ENCODE measurements around the gene BABAM1.
"Not testable (repeated sequence)": the region's sequence is repeated elsewhere in the genome, so short reads cannot be mapped to it uniquely, and the experiment has no call there.

Gene BABAM1

DNA sequence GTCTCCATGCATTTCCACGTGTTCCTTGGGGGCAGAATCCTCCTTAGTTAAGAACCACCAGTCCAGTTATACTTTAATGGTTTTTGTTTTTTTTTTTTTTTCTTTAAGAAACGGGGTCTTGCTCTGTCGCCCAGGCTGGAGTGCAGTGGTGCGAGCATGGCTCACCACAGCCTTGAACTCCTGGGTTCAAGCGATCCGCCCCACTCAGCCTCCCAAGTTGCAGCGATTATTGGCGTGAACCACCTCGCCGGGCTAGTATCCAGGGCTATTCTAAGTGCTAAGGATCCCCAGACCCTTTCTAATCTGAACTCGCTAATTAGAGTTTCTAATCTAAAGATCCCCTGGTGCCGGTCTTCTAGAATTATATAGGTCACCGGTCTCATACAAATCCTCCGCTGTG lies 26.4 kb downstream of the BABAM1 start:
- Histone ChIP-seq H3K27me3 (ENCODE audit: control insufficient read depth, insufficient read depth, low read length) (no peaks in the 10 kb centered on the region), H3K4me3 (ENCODE audit: low read depth, low read length) (peak overlapping the region; percentile 67), H3K9me3 (ENCODE audit: control insufficient read depth, insufficient read depth, low read depth, low read length) (peaks cover 4% of the 10 kb centered on the region; the same call in 1 of the 2 replicates), H3K4me1 (ENCODE audit: control insufficient read depth, insufficient read depth, low read length) (peaks cover 11% of the 10 kb centered on the region), H3K27ac (ENCODE audit: low read depth, low read length) (no peak overlapping the region), H3K9ac (ENCODE audit: low read length) (no peak overlapping the region), H3K36me3 (ENCODE audit: control insufficient read depth, insufficient read depth, low read length) (peaks cover 12% of the 10 kb centered on the region)

- H3K27ac ChIP-seq (ENCODE audit: low read depth, low read length): no peak overlapping the region
- peaks cover 4% of the 10 kb centered on the region; the same call in 1 of the 2 replicates for H3K9me3 ChIP-seq (ENCODE audit: control insufficient read depth, insufficient read depth, low read depth, low read length)
- peak overlapping the region; percentile 29 for H3K9ac ChIP-seq (ENCODE audit: low read length)
- no peaks in the 10 kb centered on the region for H3K27me3 ChIP-seq (ENCODE audit: control insufficient read depth, insufficient read depth, low read length)
- peaks cover 16% of the 10 kb centered on the region for H3K36me3 ChIP-seq (ENCODE audit: control insufficient read depth, insufficient read depth, low read length)
- H3K4me3 ChIP-seq (ENCODE audit: low read depth, low read length): peak overlapping the region; percentile 67
- H3K4me1 ChIP-seq (ENCODE audit: control insufficient read depth, insufficient read depth, low read length): peaks cover 11% of the 10 kb centered on the region
These were observed 27.0 kb downstream of the BABAM1 start for GRCh38 chr19:17294051-17294891.

GRCh38 chr19:17295551-17295950 lies 28.3 kb downstream of the BABAM1 start:
- H3K9ac ChIP-seq (ENCODE audit: low read length); H3K4me3 ChIP-seq (ENCODE audit: low read depth, low read length); H3K9me3 ChIP-seq (ENCODE audit: control insufficient read depth, insufficient read depth, low read depth, low read length); H3K27me3 ChIP-seq (ENCODE audit: control insufficient read depth, insufficient read depth, low read length); H3K27ac ChIP-seq (ENCODE audit: low read depth, low read length): not testable (repeated sequence)
- Histone ChIP-seq H3K36me3 (ENCODE audit: control insufficient read depth, insufficient read depth, low read length) (peaks cover 19% of the 10 kb centered on the region), H3K4me1 (ENCODE audit: control insufficient read depth, insufficient read depth, low read length) (peaks cover 11% of the 10 kb centered on the region)

DNA sequence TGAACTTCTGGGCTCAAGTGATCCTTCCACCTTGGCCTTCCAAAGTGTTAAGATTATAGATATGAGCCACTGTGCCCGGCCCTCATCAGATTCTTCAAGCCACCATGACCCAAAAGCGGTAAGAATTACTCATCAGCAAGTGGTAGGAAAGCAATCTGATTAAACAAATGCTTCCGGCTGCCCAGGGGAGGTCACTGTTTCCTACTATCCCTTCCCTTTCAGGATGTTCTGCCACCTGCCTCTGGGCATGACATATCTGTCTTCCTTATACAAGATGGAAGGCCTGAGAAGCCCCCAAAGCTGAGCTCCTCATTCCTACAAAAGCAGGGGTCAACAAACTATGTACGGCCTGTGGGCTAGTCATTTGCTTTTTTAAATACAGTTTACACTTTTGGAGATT lies 29.0 kb downstream of the BABAM1 start:
- Histone ChIP-seq H3K9ac (ENCODE audit: low read length) (no peak overlapping the region), H3K27me3 (ENCODE audit: control insufficient read depth, insufficient read depth, low read length) (no peaks in the 10 kb centered on the region), H3K4me3 (ENCODE audit: low read depth, low read length) (no peak overlapping the region), H3K4me1 (ENCODE audit: control insufficient read depth, insufficient read depth, low read length) (peaks cover 11% of the 10 kb centered on the region), H3K27ac (ENCODE audit: low read depth, low read length) (no peak overlapping the region), H3K36me3 (ENCODE audit: control insufficient read depth, insufficient read depth, low read length) (peaks cover 20% of the 10 kb centered on the region), H3K9me3 (ENCODE audit: control insufficient read depth, insufficient read depth, low read depth, low read length) (peaks cover 4% of the 10 kb centered on the region; the same call in 1 of the 2 replicates)

- Histone ChIP-seq H3K36me3 (ENCODE audit: control insufficient read depth, insufficient read depth, low read length) (peaks cover 23% of the 10 kb centered on the region), H3K9ac (ENCODE audit: low read length) (no peak overlapping the region), H3K27ac (ENCODE audit: low read depth, low read length) (no peak overlapping the region), H3K27me3 (ENCODE audit: control insufficient read depth, insufficient read depth, low read length) (no peaks in the 10 kb centered on the region), H3K9me3 (ENCODE audit: control insufficient read depth, insufficient read depth, low read depth, low read length) (peaks cover 4% of the 10 kb centered on the region; the same call in 1 of the 2 replicates), H3K4me1 (ENCODE audit: control insufficient read depth, insufficient read depth, low read length) (peaks cover 13% of the 10 kb centered on the region), H3K4me3 (ENCODE audit: low read depth, low read length) (no peak overlapping the region)
These were observed 29.7 kb downstream of the BABAM1 start for GRCh38 chr19:17296976-17297375.

DNA sequence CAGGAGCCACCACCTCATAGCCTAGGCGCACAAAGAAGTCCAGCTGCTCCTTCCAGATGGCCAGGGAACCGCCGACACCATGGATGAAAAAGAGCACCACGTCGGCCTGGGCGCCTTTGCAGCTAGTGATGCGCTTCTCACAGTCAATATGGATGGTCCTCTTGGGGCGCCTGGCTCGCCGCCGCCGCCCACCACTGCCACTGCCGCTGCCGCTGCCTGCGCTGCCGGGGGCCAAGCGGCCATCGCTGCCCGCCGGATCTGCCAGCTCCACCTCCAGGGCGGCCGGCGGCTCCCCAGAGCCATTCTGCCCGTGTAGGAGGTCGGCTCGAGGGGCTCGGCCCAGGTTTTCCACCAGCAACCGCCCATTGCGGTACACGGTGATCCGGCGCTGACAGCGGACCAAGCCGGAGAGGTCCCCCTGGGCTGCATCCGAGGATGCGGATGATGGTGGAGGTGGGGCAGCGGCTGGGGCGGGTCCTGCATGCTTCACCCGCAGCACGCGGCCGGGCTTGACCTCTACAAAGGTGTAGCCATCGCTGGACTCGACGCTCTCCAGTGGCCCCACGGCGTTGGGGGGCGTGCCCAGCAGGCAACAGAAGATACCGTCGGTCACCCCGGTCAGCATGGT lies 33.9 kb downstream of the BABAM1 start:
- H3K4me1 ChIP-seq (ENCODE audit: control insufficient read depth, insufficient read depth, low read length): peaks cover 27% of the 10 kb centered on the region
- no peak overlapping the region for H3K27ac ChIP-seq (ENCODE audit: low read depth, low read length)
- no peak overlapping the region for H3K4me3 ChIP-seq (ENCODE audit: low read depth, low read length)
- H3K27me3 ChIP-seq (ENCODE audit: control insufficient read depth, insufficient read depth, low read length): no peaks in the 10 kb centered on the region
- no peak overlapping the region for H3K9ac ChIP-seq (ENCODE audit: low read length)
- H3K36me3 ChIP-seq (ENCODE audit: control insufficient read depth, insufficient read depth, low read length): peaks cover 20% of the 10 kb centered on the region
- H3K9me3 ChIP-seq (ENCODE audit: control insufficient read depth, insufficient read depth, low read depth, low read length): peaks cover 4% of the 10 kb centered on the region; the same call in 1 of the 2 replicates

DNA sequence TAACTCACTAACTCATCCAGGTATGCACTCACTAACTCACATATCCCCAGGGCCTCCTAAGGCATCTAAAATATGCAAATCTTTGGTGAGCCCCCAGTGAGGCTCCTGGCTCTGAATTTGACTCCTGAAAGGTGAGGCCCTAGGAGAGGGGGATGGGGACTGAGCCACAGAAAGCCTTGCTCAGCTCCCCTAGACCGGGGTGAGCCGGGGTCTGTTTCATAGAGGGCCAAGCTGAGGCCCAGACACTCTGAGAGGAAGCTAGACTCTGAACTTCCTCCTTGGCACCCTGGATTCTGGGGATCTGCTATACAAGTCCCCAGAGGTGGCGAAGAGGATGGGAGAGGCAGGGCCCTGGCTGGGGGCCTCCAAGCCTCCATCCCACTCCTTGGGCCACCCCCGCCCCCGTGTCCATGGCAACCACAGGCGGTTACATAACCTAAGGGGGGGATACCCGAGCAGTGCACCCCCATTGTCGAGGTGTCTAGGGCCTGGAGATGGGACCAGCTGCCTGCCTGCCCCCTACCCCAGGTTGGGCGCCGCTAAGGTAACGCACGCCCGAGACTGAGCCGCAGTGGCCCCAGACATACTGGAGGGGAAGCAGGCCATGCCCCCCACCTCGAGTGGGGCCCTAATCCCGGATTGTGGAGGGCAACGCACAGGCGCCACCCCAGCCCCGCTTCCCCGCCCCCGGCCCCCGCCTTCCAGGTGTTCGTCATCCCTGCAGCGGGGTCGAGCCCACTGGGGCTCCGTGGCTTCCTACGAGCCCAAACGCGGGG lies 35.3 kb downstream of the BABAM1 start:
- Histone ChIP-seq H3K4me1 (ENCODE audit: control insufficient read depth, insufficient read depth, low read length) (peaks cover 32% of the 10 kb centered on the region), H3K9me3 (ENCODE audit: control insufficient read depth, insufficient read depth, low read depth, low read length) (peaks cover 4% of the 10 kb centered on the region; the same call in 1 of the 2 replicates), H3K4me3 (ENCODE audit: low read depth, low read length) (peak overlapping the region; percentile 64), H3K9ac (ENCODE audit: low read length) (peak overlapping the region; percentile 41), H3K27me3 (ENCODE audit: control insufficient read depth, insufficient read depth, low read length) (no peaks in the 10 kb centered on the region), H3K27ac (ENCODE audit: low read depth, low read length) (peak overlapping the region; percentile 37; the same call in 1 of the 2 replicates), H3K36me3 (ENCODE audit: control insufficient read depth, insufficient read depth, low read length) (peaks cover 16% of the 10 kb centered on the region)

DNA sequence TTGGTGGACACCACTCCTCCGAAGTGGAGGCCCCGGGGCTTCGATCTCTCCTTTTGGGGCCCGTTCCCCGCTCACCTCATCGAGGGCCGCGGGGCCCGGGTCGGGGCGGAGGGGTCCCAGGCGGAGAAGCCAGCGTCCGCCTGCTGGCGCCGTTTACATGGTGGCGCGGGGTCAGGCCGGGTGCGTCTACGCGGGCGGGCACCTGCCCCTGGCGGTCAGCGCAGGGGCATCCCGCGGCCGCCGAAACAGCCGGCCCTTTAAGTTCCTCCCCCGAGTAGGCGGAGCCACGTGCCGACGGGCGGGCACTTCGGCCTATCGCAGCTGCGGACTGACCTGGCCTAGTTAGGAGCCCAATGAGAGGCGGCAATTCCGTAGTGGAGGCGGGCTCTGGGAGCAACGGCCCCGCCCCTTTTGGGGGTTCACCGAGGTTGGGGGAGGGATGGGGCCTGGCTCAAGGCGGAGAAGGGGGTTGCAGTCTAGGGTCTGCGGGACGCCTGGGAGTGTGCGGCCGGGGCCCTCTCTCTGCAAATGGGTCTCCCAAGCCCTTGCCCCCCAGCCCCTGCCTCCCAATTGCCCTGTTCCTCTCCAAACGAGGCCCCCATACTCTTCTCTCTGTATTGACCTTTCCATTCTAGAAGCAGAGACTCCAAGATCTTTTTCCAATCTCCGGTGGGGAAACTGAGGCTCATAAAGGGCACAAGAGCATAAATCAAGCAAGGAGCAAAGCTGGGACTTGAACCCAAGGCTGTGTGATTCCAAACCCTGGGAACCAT lies 36.1 kb downstream of the BABAM1 start, which contains the start of gene ABHD8:
Gene ABHD8 (minus strand): TSS at position 259 of the 773 bp plus-strand sequence. CDS start 1,809 bp downstream, outside the sequence.
- Histone ChIP-seq H3K9me3 (ENCODE audit: control insufficient read depth, insufficient read depth, low read depth, low read length) (peaks cover under 1% of the 10 kb centered on the region; the same call in 1 of the 2 replicates), H3K36me3 (ENCODE audit: control insufficient read depth, insufficient read depth, low read length) (peaks cover 12% of the 10 kb centered on the region), H3K9ac (ENCODE audit: low read length) (peak within 1 kb of the TSS; percentile 41), H3K27ac (ENCODE audit: low read depth, low read length) (peak within 1 kb of the TSS; percentile 37; the same call in 1 of the 2 replicates), H3K27me3 (ENCODE audit: control insufficient read depth, insufficient read depth, low read length) (no peaks in the 10 kb centered on the region), H3K4me3 (ENCODE audit: low read depth, low read length) (peak within 1 kb of the TSS; percentile 64), H3K4me1 (ENCODE audit: control insufficient read depth, insufficient read depth, low read length) (peaks cover 32% of the 10 kb centered on the region)

- H3K36me3 ChIP-seq (ENCODE audit: control insufficient read depth, insufficient read depth, low read length): peaks cover 8% of the 10 kb centered on the region
- H3K9me3 ChIP-seq (ENCODE audit: control insufficient read depth, insufficient read depth, low read depth, low read length): no peaks in the 10 kb centered on the region
- 0 out of 2 replicates have a peak overlapping the region, but pooled peaks have one; percentile 64 for H3K4me3 ChIP-seq (ENCODE audit: low read depth, low read length)
- H3K27ac ChIP-seq (ENCODE audit: low read depth, low read length): no peak overlapping the region
- no peak overlapping the region for H3K9ac ChIP-seq (ENCODE audit: low read length)
- peaks cover 32% of the 10 kb centered on the region for H3K4me1 ChIP-seq (ENCODE audit: control insufficient read depth, insufficient read depth, low read length)
- H3K27me3 ChIP-seq (ENCODE audit: control insufficient read depth, insufficient read depth, low read length): no peaks in the 10 kb centered on the region
These were observed 36.7 kb downstream of the BABAM1 start for GRCh38 chr19:17303940-17304267.
